Thoracic aorta (tissue), 2 donors: Measurements from ENCODE around the gene TPRA1. TPM values are rescaled to one million over a fixed set of nuclear protein-coding genes. Genes with fewer than 3 reads are reported as not detected.

Experiments used
- ATAC-seq: fragments of 150-250 bp; one replicate; pipeline ENCODE4 v1.8.0; 2017; ENCODE audit warnings: low read depth; ENCODE audit not compliant: insufficient number of reproducible peaks, low FRiP score
- DNase-seq: peaks from one replicate; pipeline ENCODE4 v3.0.0-alpha.2; 2020; ENCODE audit warnings: low spot score
- H3K27ac ChIP-seq, 2 donors: fragments of 200-600 bp; sonication (generic); 1 replicate in 1 of 2; 2 replicates in 1 of 2; pipeline ENCODE4 v1.5.1; 2016; ENCODE audit warnings: mild to moderate bottlenecking in 2 of 2, moderate library complexity in 2 of 2
- H3K27me3 ChIP-seq: fragments of 200-600 bp; sonication (generic); replicated peaks from 2 replicates; pipeline ENCODE4 v1.6.0; 2016; ENCODE audit warnings: mild to moderate bottlenecking; ENCODE audit not compliant: insufficient read depth
- H3K36me3 ChIP-seq: fragments of 200-600 bp; sonication (generic); one replicate; pipeline ENCODE4 v1.5.1; 2016
- H3K4me1 ChIP-seq, 2 donors: fragments of 200-600 bp; sonication (generic); 1 replicate in 1 of 2; 2 replicates in 1 of 2; pipeline versions ENCODE4 v1.5.1 to v1.6.0; 2016; ENCODE audit warnings: low read depth in 2 of 2, mild to moderate bottlenecking in 1 of 2; ENCODE audit not compliant: control insufficient read depth in 1 of 2
- H3K4me3 ChIP-seq: fragments of 200-600 bp; sonication (generic); 2 replicates; pipeline ENCODE4 v1.5.1; 2016; ENCODE audit warnings: mild to moderate bottlenecking
- H3K9me3 ChIP-seq: fragments of 200-600 bp; sonication (generic); 2 replicates; pipeline ENCODE4 v1.5.1; 2016
- CTCF ChIP-seq: fragments of 200-600 bp; sonication (generic); IDR thresholded peaks from one replicate; pipeline ENCODE4 v1.5.1; 2019; ENCODE audit warnings: antibody characterized with exemption
- total RNA-seq, 2 donors: library from RNA; depleted of rRNA; stranded (reverse); fragments of >200 nt; gene quantifications; one replicate each; pipeline versions ENCODE4 v1.1.0 to v1.2.3, GENCODE V29; 2016

The TPRA1 gene
- total RNA-seq, 2 donors from 2014 or later = 32.0 to 37.8 TPM

GRCh38 chr3:127614928-127615589 is 24.5 kb upstream of the TPRA1 start:
- Histone ChIP-seq H3K4me3 (no peak overlapping the region), H3K36me3 (no peaks in the 10 kb centered on the region), H3K27me3 (no peaks in the 10 kb centered on the region), H3K4me1 (peaks cover 11 to 15% of the 10 kb centered on the region in 2 donors), H3K9me3 (no peaks in the 10 kb centered on the region), H3K27ac (no peak overlapping the region)
- no peak for ATAC-seq
- TF ChIP-seq CTCF = no peak
- DNase-seq = no peak

- Histone ChIP-seq H3K36me3 (no peaks in the 10 kb centered on the region), H3K27ac (no peak overlapping the region), H3K4me3 (no peak overlapping the region), H3K9me3 (no peaks in the 10 kb centered on the region), H3K4me1 (peaks cover 11 to 15% of the 10 kb centered on the region in 2 donors), H3K27me3 (no peaks in the 10 kb centered on the region)
- ATAC-seq (no peak), DNase-seq (no peak)
- TF ChIP-seq CTCF = no peak
Measured at GRCh38 chr3:127613406-127613805, 22.9 kb upstream of the TPRA1 start.

GRCh38 chr3:127612966-127613365 is 22.4 kb upstream of the TPRA1 start:
- Histone ChIP-seq H3K27me3 (no peaks in the 10 kb centered on the region), H3K4me1 (peaks cover 11 to 15% of the 10 kb centered on the region in 2 donors), H3K36me3 (no peaks in the 10 kb centered on the region), H3K4me3 (no peak overlapping the region), H3K27ac (no peak overlapping the region), H3K9me3 (no peaks in the 10 kb centered on the region)
- no peak for TF ChIP-seq CTCF
- DNase-seq (no peak), ATAC-seq (no peak)

GRCh38 chr3:127611251-127611650 is 20.7 kb upstream of the TPRA1 start:
- no peak for ATAC-seq
- H3K36me3 ChIP-seq = no peaks in the 10 kb centered on the region
- no peak for DNase-seq

GRCh38 chr3:127610105-127610504 is 19.6 kb upstream of the TPRA1 start:
- Histone ChIP-seq H3K27ac (no peak overlapping the region), H3K4me3 (no peak overlapping the region), H3K27me3 (no peaks in the 10 kb centered on the region), H3K36me3 (no peaks in the 10 kb centered on the region), H3K9me3 (no peaks in the 10 kb centered on the region), H3K4me1 (peaks cover 11 to 15% of the 10 kb centered on the region in 2 donors)
- no peak for ATAC-seq
- no peak for DNase-seq
- no peak for TF ChIP-seq CTCF

More at GRCh38 chr3:127611251-127611650, 20.7 kb upstream of the TPRA1 start:
- no peak for TF ChIP-seq CTCF
- Histone ChIP-seq H3K27me3 (no peaks in the 10 kb centered on the region), H3K4me1 (peaks cover 11 to 15% of the 10 kb centered on the region in 2 donors), H3K27ac (no peak overlapping the region), H3K9me3 (no peaks in the 10 kb centered on the region), H3K4me3 (no peak overlapping the region)
